GM04503 (cell line): ENCODE results near the gene ZNF516.

Source experiments
- DNase-seq: peaks from one replicate; pipeline ENCODE4 v3.0.0-alpha.2; 2012; ENCODE audit warnings: low read depth

ZNF516 gene

GRCh38 chr18:76380127-76380729, 114.8 kb downstream of the ZNF516 start:
- DNase-seq = no peak

- DNase-seq = no peak
These were observed 115.6 kb downstream of the ZNF516 start for GRCh38 chr18:76379226-76380126.

- DNase-seq = no peak
These were observed 116.4 kb downstream of the ZNF516 start for GRCh38 chr18:76378526-76379215.

GRCh38 chr18:76377359-76377756, 117.7 kb downstream of the ZNF516 start:
- DNase-seq = no peak

GRCh38 chr18:76376668-76377358, 118.2 kb downstream of the ZNF516 start:
- DNase-seq = no peak

- DNase-seq = no peak
These were observed 118.8 kb downstream of the ZNF516 start for GRCh38 chr18:76376225-76376624.

GRCh38 chr18:76374330-76375281, 120.4 kb downstream of the ZNF516 start:
- DNase-seq = no peak

- no peak for DNase-seq
These were observed 121.7 kb downstream of the ZNF516 start for GRCh38 chr18:76373297-76373696.

GRCh38 chr18:76371301-76372203, 123.5 kb downstream of the ZNF516 start:
- DNase-seq = no peak

- DNase-seq = no peak
These were observed 124.4 kb downstream of the ZNF516 start for GRCh38 chr18:76370686-76371085.

GRCh38 chr18:76370201-76370600, 124.8 kb downstream of the ZNF516 start:
- DNase-seq = no peak

- no peak for DNase-seq
These were observed 125.3 kb downstream of the ZNF516 start for GRCh38 chr18:76369791-76370190.

- no peak for DNase-seq
These were observed 126.1 kb downstream of the ZNF516 start for GRCh38 chr18:76368976-76369375.

GRCh38 chr18:76368271-76368670, 126.8 kb downstream of the ZNF516 start:
- no peak for DNase-seq

GRCh38 chr18:76367168-76368125, 127.6 kb downstream of the ZNF516 start:
- no peak for DNase-seq

- no peak for DNase-seq
These were observed 129.5 kb downstream of the ZNF516 start for GRCh38 chr18:76365561-76365960.

GRCh38 chr18:76364282-76365259, 130.5 kb downstream of the ZNF516 start:
- DNase-seq = no peak
